ENCODE results near the gene VTCN1. TPM values are rescaled to one million over a fixed set of nuclear protein-coding genes. Genes with fewer than 3 reads are reported as not detected.

VTCN1 gene
- total RNA-seq, 1 experiment from 2014 or later = not detected

GRCh38 chr1:117229217-117229616 lies 18.5 kb upstream of the VTCN1 start:
- H3K36me3 Mint-ChIP-seq = no peaks in the 10 kb centered on the region
- peaks cover 6% of the 10 kb centered on the region for H3K4me1 Mint-ChIP-seq
- peaks cover 8% of the 10 kb centered on the region; the same call in 1 of the 2 replicates for H3K9me3 Mint-ChIP-seq
- no peak for ATAC-seq
- no peak overlapping the region for H3K4me3 Mint-ChIP-seq
- ChIA-PET POLR2A (no interaction called here), CTCF (no interaction called here)
- no peak for DNase-seq (ENCODE audit: low spot score)
- no peaks in the 10 kb centered on the region; the same call in 1 of the 2 replicates for H3K27me3 Mint-ChIP-seq (ENCODE audit: low read depth)
- H3K27ac Mint-ChIP-seq = no peak overlapping the region
- TF ChIP-seq FOXJ3 (CRISPR knock-in tag; IDR thresholded peaks at IDR 0.05; ENCODE audit: borderline replicate concordance) (no peak), CREB1 (CRISPR knock-in tag; IDR thresholded peaks at IDR 0.05) (no peak), FOXK1 (CRISPR knock-in tag; IDR thresholded peaks at IDR 0.05) (no peak), SMAD3 (CRISPR knock-in tag; IDR thresholded peaks at IDR 0.05; ENCODE audit: borderline replicate concordance) (no peak), AFF4 (CRISPR knock-in tag; IDR thresholded peaks at IDR 0.05; ENCODE audit: borderline replicate concordance) (no peak), PREB (CRISPR knock-in tag; IDR thresholded peaks at IDR 0.05; ENCODE audit: borderline replicate concordance) (no peak), JAZF1 (CRISPR knock-in tag; IDR thresholded peaks at IDR 0.05) (no peak), MLX (CRISPR knock-in tag; IDR thresholded peaks at IDR 0.05) (no peak), ETV6 (CRISPR knock-in tag; IDR thresholded peaks at IDR 0.05) (no peak), STAT6 (CRISPR knock-in tag; conservative IDR thresholded peaks at IDR 0.05; ENCODE audit: low read depth) (no peak), ATF2 (CRISPR knock-in tag; IDR thresholded peaks at IDR 0.05; ENCODE audit: borderline replicate concordance, low read depth) (no peak), ERG (CRISPR knock-in tag; IDR thresholded peaks at IDR 0.05) (no peak), TEAD4 (CRISPR knock-in tag; IDR thresholded peaks at IDR 0.05) (no peak), FOXP1 (CRISPR knock-in tag; IDR thresholded peaks at IDR 0.05; ENCODE audit: borderline replicate concordance) (no peak), CDX4 (CRISPR knock-in tag; IDR thresholded peaks at IDR 0.05; ENCODE audit: borderline replicate concordance) (no peak)

Measured in WTC11 (cell line).